Fibroblast of skin of right biceps (primary cell): ENCODE data around the gene AGAP1.

Experiments
- DNase-seq: peaks from one replicate; pipeline ENCODE4 v3.0.0-alpha.2; 2013

Gene AGAP1

DNA sequence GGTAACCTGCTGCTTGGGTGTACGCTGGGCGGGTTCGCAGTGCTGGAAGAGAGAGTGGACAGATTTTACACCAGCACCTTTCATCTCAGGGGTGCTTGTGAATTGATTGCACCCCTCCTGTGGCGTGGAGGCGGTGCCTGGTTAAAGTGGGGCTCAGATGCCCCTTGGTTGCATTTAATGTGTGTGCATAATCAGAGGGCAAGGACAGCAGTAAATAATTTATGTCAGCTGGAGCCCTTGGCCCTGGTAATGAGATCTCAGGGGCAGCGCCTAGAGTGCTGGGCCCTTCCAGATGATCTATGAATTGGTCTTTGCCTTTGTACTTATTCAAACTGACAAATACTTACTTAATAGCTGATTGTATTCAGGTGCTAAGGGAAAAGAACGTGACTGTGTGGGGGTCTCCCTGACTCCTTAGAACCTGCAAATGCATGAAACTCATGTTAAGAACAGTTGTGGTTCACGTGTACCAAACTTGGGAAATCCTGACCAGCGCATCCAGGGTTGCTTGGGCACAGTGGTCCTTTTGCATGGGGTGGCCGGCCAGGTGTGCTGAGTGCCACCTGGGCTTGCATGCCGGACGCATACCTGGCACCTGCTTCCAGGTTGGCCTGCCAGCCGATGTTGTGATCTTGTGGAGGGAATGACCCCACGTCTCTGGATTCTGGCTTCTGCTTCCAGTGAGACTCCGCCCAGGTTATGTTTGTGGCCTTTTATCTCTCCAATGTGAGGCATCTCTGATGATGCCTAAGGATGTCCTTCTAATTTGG lies 118.5 kb downstream of the AGAP1 start:
- no peak for DNase-seq

DNA sequence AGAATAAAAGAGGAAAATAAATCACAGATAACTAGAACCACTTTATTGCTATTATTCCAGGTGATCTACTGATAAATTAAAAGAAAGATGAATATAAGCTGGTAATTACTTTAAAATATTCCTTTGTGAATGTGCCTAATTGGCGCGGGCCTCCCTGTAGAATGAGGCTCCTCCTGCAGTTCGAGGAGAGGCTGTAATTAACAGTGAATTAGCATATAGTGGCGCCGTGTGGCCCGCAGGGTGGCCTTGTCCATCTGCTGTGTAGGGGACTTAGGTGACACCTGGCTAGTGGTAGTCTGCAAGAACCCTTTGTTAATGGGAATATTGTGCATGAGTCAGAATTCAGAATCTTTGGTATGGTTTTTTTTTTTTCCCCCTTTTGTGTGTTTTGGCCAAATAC lies 119.8 kb downstream of the AGAP1 start:
- no peak for DNase-seq

- DNase-seq: no peak
Measured at GRCh38 chr2:235614176-235614860, 120.5 kb downstream of the AGAP1 start.

- DNase-seq: peak; percentile 86
Measured at GRCh38 chr2:235614900-235615712, 121.3 kb downstream of the AGAP1 start.

GRCh38 chr2:235616885-235617284 lies 123.0 kb downstream of the AGAP1 start:
- no peak for DNase-seq

DNA sequence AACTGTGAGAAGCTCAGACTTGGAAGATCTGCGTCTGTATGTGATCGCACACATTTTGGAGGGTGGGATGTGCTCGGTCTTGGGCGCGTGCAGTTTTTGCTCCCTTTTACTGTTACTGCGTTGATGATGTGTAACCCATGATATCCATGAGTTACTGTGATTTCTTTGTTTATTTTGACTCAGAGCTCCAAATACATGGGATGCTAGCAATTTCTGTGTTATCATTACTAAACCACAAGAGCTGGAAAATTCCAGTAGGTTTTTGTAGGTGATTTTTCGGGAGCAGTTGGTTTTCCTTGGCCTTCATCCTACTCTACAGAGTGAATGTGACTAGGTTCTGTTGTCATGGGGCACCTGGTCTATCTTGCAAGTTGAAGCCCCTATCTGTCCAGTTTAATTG lies 124.2 kb downstream of the AGAP1 start:
- peak; percentile 76 for DNase-seq

DNA sequence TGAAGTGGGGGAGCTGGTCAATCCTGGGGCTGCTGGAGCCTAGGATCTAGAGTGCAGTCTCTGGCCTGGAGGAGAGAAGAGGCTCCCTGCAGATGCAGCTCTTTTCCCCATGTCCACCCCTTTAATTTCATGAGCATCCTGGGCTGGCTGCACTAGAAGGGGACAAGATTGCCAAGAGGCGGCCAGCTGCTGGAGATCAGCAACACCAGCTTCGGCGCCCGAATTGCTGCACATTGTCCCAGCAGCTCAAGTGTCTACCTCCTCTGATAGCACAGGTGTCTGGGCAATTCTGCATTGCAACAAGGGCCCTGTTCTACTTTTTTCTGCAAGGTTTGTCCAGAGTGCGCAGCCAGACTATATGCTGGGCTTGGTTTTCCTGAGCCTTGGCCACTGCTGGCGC lies 125.7 kb downstream of the AGAP1 start:
- DNase-seq: no peak

DNA sequence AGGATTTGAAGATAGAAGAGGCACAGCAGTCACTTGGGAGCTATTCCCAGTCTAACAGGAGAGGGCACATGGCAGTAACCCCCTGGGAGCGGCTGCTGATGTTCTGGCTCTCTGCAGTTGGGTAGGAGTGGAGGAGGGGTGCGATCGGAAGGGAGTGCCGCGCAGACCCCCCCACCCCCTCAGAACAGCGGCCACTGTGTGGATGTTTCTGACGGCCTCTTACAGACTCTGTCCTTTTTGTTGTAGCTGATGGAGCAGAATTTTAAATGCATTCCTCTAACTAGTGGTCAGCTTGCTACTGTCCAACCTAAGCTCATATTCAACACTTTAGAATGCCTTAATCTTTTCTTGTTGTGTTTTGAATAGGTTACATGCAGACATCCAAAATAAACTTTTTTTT lies 127.9 kb downstream of the AGAP1 start:
- no peak for DNase-seq

DNA sequence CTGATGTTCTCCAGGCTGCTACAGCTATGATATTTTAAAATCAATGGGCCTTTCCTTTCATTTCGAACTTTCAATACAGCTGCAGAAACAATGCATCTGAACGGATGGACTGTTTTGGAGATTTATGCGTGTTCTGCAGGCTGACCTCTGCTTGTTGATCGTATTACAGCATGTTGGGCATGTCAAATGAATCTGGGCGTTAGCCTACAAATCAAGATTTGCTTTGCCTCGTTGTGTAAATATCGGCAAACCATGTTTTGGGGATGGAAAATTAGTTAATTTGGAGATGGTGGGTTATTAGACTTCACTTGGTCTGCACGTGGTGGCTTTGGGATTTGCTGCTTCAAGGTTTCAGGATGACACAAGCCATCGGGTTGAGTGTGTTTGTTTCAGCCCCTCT lies 129.3 kb downstream of the AGAP1 start:
- no peak for DNase-seq

- DNase-seq: no peak
Measured at GRCh38 chr2:235623752-235624151, 129.9 kb downstream of the AGAP1 start.

DNA sequence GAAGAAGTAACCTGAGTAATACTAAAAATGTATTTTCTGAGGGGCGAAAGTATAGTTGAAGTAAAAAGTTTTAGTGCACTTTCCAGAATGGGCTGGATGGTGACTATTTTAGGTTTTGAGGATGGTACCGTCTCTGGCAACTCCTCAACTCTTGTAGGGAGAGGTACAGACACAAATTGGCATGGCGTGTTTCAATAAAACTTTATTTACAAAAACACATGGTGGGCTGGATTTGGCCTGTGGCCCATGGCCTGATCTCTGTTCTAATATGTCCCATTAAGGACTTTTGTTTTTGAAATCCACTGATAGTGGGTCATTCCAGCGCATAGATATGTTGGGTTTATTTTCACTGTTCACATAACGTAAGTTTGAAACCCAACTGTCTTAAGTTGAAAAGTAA lies 132.8 kb downstream of the AGAP1 start:
- DNase-seq: no peak

GRCh38 chr2:235627682-235628081 lies 133.8 kb downstream of the AGAP1 start:
- DNase-seq: no peak

DNA sequence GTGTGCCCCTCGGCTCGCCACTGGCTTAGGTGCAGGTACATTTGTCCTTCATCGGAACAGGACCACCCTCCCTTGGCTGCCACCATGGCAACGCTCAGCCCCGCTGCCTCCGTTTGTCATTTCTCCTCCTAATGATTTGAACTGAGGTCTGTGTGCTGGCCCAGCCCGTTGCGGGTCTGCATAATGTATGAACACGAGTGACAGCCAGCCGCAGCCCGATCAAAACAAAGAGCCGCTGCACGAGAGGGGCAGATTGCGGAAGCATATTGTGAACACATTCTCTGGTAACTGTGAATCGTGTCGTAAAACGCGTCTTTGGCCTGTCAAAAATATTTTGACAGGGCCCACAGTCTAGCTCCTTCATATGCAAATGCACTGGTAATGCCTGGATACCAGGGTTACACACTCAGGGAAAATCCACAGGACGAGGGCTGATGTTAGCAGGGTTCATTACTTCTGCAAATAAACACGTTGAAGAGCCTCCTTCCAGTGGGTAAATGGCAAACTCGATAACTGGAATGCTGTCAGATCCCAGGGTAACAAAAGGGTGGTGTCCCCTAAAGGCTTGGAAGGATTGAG lies 137.0 kb downstream of the AGAP1 start:
- DNase-seq: no peak

- peak; percentile 77 for DNase-seq
Measured at GRCh38 chr2:235634435-235635158, 140.8 kb downstream of the AGAP1 start.

DNA sequence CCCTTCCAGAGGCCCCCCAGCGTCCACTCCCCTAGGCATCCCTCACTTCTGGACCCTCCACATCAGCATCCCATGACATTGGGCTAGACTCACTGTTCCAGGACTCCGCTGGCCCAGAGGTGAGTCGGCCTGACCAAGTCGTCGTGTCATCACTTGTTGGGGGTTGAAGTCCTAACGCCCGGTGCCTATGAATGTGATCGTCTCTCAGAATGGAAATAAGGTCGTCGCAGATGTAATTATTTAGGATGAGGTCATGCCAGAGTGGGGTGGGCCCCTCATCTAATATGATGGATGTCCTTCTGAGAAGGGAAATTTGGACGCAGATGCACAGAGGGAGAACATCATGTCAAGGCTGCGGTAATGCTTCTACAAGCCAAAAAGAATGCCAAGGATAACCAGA lies 142.7 kb downstream of the AGAP1 start:
- DNase-seq: peak; percentile 37

- no peak for DNase-seq
Measured at GRCh38 chr2:235637896-235638295, 144.1 kb downstream of the AGAP1 start.

DNA sequence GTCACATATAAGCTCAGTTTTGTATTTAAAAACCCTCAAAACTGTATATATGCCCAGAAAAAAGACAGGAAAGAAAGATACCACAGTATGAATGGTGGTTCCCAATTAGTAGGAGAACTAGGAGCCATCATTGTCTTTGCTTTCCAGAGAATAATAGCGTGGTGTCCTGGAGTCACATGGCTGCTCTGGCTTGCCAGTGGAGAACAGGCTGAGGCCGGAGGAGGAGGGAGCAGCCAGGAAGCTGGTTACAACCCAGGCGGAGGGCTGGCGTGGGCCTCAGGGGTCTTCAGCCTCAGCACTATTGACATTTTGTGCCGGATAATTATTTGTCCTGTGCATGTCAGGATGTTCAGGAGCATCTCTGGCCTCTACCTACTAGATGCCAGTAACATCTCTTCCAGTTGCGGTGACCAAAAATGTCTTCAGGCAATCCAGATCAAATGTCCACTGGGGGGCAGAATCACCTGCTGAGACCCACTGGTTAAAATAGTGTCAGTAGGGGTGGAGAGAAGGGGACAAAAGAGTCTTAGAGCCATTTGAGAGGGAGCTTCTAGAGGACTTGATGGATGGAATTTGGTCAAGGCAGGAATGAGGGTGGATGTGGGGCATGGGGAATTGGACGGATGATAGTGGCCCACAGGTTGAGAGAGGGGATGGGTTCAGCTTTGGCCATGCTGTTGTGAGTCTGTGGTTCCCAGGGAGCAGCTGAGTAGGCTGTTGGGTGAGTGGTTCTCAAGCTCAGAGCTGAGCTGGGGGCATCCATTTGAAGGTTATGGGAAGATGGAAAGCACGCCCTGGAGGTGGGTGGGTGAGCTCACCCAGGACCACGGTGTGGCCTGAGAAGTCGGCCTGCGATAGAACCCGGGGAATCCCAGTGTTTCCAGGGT lies 144.9 kb downstream of the AGAP1 start:
- DNase-seq: no peak

DNA sequence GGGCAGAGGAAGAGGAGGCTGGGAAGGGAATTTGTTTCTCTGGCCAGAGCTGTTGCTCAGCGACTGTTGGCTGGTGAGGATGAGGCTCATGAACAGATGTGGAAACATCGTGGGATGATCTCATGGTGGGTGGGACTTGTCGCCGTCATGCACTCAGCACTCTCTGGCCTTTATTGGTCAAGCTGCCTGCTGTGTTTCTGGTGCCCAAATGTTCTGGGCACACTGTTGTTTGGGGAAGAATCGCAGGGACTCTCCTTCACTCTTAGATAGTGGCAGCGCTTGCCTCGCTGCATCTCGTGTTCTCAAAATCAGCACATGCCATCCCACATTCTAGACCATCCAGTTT lies 145.6 kb downstream of the AGAP1 start:
- DNase-seq: peak; percentile 70

DNA sequence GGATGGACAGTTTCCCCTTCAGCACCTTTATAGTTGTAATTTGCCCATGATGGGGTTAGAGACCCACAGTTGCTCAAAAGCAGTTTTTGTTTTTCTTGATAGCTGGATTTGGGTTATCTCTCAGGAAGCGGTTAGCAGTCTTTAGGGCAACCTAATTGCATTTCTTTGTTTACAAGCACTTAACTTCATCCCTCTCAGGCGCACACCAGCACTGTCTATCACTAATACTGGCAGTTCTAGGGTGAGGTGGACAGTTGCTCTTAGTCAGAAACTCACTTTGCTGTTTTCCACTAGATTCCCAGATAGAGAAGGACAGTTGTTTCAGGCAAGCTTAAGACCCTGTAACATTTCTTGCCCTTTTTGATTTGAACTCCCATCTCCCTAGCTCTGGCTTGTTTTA lies 146.0 kb downstream of the AGAP1 start:
- DNase-seq: no peak

- no peak for DNase-seq
Measured at GRCh38 chr2:235640377-235640776, 146.5 kb downstream of the AGAP1 start.

DNA sequence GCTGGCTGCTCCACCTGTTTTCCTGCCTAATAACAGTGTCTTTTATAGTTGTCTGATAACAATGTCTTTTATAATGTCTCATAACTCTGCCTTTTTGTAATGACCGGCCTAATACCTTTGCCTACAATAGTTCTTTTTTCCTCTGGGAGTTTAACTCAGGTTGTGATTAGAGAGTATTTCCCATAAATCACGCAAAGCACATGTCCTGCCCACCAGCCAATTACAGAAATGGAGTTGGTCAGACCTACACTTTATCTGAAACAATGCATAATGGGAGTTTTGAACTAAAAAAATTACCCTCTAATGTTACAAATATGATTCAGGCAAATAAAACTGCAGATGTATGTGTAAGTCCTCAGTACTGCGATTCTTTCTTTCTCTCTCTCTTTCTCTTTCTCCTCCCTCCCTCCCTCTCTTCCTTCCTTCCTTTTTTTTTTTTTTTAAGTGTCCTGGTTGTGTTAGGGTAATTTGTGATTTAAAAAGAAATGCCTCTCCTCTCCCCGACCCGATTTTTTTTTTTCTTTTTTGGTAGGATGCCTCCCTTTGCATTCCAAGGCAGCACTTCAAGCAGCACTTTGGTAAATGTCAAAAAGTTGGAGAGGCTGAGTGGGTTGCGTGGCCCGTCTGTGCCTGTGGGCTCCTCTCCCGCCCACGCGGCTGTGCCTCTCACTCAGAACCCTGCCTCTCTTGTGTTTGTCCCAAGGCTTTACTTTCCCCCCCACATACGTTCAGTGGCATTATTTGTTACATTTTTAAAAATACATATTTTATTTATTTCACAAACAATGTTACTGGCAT lies 147.3 kb downstream of the AGAP1 start:
- DNase-seq: no peak
